ENCODE data around the gene PLA2G3.

Gene PLA2G3

DNA sequence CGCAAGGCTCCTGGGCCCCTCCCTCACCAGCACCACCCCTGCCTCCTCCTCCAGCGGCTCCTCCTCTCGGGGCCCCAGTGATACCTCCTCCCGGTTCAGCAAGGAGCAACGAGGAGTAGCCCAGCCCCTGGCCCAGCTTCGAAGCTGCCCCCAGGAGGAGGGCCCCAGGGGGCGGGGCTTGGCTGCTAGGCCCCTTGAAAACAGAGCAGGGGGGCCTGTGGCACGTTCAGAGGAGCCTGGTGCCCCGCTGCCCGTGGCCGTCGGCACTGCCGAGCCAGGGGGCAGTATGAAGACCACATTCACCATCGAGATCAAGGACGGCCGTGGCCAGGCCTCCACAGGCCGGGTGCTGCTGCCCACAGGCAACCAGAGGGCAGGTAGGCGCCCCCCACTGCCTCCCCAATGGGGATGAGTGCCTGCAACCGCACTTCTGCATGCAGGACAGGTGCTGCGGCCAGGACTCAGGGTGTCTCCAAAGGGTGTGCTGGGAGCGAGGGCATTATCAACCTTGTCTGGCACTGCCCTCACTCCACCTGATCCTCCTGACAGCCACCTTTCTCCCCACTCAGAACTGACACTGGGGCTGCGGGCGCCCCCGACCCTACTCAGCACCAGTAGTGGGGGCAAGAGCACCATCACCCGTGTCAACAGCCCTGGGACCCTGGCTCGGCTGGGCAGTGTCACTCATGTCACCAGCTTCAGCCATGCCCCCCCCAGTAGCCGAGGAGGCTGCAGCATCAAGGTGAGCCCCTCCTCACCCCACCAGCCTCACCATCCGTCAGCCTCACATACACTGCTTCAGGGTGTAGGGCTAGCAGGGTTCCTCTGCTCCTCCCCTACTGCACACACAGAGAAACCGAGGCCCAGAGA, 49.0 kb downstream of the PLA2G3 start:
- H3K4me3 ChIP-seq (ENCODE audit: low read length): no peak overlapping the region
- DNase-seq (ENCODE audit: low read depth, low spot score): no peak

DNA sequence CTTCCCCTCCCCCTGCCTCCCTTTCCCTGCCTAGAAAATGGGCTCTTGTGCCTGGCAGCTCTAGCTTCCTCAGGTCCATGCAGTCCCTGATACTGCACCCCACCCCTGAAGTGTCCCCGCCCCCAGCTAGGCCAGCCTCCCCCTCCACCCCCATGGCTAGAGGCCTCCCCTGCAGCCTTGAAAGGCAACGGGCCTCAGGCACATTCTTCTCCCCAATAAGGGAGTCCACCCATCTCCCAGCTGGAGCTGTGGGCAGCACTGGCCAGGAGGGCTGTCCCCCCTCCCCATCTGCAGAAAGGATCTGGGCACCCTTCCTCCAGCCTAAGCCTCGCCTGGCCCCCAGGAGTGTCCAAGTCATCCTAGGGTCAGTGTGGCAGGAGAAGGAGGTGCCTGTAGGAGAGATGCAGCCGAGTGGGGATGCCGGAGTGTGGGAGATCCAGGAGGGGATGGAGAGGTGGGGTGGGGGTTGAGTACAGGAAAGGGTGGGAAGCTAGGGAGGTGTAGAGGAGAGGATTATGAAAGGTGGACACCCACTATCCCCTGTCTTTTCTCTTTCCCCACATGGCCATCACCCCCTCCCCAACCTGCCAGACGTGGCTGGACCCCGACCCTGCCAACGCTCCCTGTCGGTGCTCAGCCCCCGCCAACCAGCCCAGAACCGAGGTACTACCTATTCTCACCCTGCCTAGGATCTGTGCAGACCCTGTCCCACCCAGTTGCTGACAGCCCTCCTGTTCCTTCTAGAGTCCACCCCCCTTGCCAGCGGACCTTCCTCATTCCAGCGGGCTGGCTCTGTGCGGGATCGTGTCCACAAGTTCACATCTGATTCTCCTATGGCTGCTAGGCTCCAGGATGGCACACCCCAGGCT, 49.9 kb downstream of the PLA2G3 start:
- no peak overlapping the region for H3K4me3 ChIP-seq (ENCODE audit: low read length)
- DNase-seq (ENCODE audit: low read depth, low spot score): no peak

- DNase-seq (ENCODE audit: low read depth, low spot score): peak; percentile 47
- H3K4me3 ChIP-seq (ENCODE audit: low read length): no peak overlapping the region
Observed at GRCh38 chr22:31089160-31090100, 50.9 kb downstream of the PLA2G3 start.

GRCh38 chr22:31088233-31088986, 51.9 kb downstream of the PLA2G3 start:
- DNase-seq (ENCODE audit: low read depth, low spot score): no peak
- H3K4me3 ChIP-seq (ENCODE audit: low read length): no peak overlapping the region

GRCh38 chr22:31087744-31088215, 52.5 kb downstream of the PLA2G3 start:
- no peak overlapping the region for H3K4me3 ChIP-seq (ENCODE audit: low read length)
- no peak for DNase-seq (ENCODE audit: low read depth, low spot score)

GRCh38 chr22:31086703-31087330, 53.5 kb downstream of the PLA2G3 start:
- H3K4me3 ChIP-seq (ENCODE audit: low read length): no peak overlapping the region
- DNase-seq (ENCODE audit: low read depth, low spot score): no peak

GRCh38 chr22:31085928-31086327, 54.4 kb downstream of the PLA2G3 start:
- no peak overlapping the region for H3K4me3 ChIP-seq (ENCODE audit: low read length)

DNA sequence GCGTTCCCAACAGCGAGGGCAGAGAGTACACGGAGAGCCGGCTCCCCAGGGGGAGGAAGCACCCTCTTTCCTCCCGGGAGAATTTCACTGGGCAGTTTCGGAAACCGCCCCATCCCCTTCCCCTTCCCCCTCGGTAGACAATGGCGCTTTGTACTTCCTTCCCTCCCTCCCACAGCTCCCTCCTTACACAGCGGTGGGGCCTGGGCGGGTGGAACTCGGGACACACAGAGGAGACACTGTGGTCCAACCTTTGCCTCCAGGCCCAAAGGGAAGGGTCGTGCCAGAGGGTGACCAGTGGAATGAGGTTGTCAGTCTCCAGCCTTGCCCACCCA, 54.8 kb downstream of the PLA2G3 start:
- H3K4me3 ChIP-seq (ENCODE audit: low read length): peak overlapping the region; percentile 85
- DNase-seq (ENCODE audit: low read depth, low spot score): no peak

More at GRCh38 chr22:31085928-31086327, 54.4 kb downstream of the PLA2G3 start:
- no peak for DNase-seq (ENCODE audit: low read depth, low spot score)

- peak overlapping the region; percentile 85 for H3K4me3 ChIP-seq (ENCODE audit: low read length)
- DNase-seq (ENCODE audit: low read depth, low spot score): peak; percentile 64
Observed at GRCh38 chr22:31084811-31085492, 55.4 kb downstream of the PLA2G3 start.

Data from Jurkat, Clone E6-1 (cell line).